Left cardiac atrium (tissue), 4 donors: Measurements from ENCODE around the gene GPC3. TPM values are rescaled to one million over a fixed set of nuclear protein-coding genes. Genes with fewer than 3 reads are reported as not detected.

ENCODE experiments used
- ATAC-seq, 2 donors: fragments of 200-7000 bp; cut with Tn5 transposase; one replicate each; pipeline ENCODE4 v1.9.1; 2020; ENCODE audit warnings: mild to moderate bottlenecking in 2 of 2, moderate library complexity in 2 of 2
- DNase-seq: peaks from one replicate; pipeline ENCODE4 v3.0.0-alpha.2; 2020
- intact Hi-C, 2 donors: fragments of 100-400 bp; cut with DNase I; formaldehyde crosslinking; loops; one replicate each; pipeline versions ENCODE4 v1.14.1 to v1.15.1; 2022 to 2023
- total RNA-seq, 2 donors: library from RNA; stranded (reverse); fragmentation: NEBNext Ultra II Directional; extraction: Animal tissue kit (Norgen Biotek cat#: 25700); gene quantifications; one replicate each; pipeline ENCODE4 v1.2.1, GENCODE V29; 2021
- donor health status: DM: no; HTN: yes; CAD: no.
- donor health status: DM: no; HTN: yes; CAD: no; lungs with severe emphysema.
- donor health status: DM: yes; HTN: yes; CAD: no.
- donor health status: Dilated cardiomyopathy.

GPC3 gene
- total RNA-seq, 2 donors from 2014 or later = 8.3 to 15.0 TPM

- intact Hi-C loops = no loop called here
- DNase-seq (no peak), ATAC-seq (no peak)
These were observed 377.7 kb downstream of the GPC3 start for GRCh38 chrX:133607419-133608348.

GRCh38 chrX:133606990-133607389 lies 378.4 kb downstream of the GPC3 start:
- intact Hi-C loops = no loop called here
- no peak for DNase-seq
- ATAC-seq = no peak

GRCh38 chrX:133604801-133605200 lies 380.6 kb downstream of the GPC3 start:
- intact Hi-C loops = no loop called here
- ATAC-seq (no peak), DNase-seq (no peak)

GRCh38 chrX:133602881-133603280 lies 382.5 kb downstream of the GPC3 start:
- DNase-seq (no peak), ATAC-seq (no peak)
- intact Hi-C loops = no loop called here

GRCh38 chrX:133601116-133601515 lies 384.3 kb downstream of the GPC3 start:
- ATAC-seq = no peak
- no peak for DNase-seq
- intact Hi-C loops = no loop called here

- intact Hi-C loops = no loop called here
- DNase-seq (no peak), ATAC-seq (no peak)
These were observed 384.9 kb downstream of the GPC3 start for GRCh38 chrX:133600536-133600935.

GRCh38 chrX:133598601-133599335 lies 386.6 kb downstream of the GPC3 start:
- DNase-seq (no peak), ATAC-seq (no peak)
- intact Hi-C loops = no loop called here

GRCh38 chrX:133594156-133594555 lies 391.2 kb downstream of the GPC3 start:
- intact Hi-C loops = no loop called here
- DNase-seq = no peak
- no peak for ATAC-seq

GRCh38 chrX:133593531-133593930 lies 391.9 kb downstream of the GPC3 start:
- intact Hi-C loops = no loop called here
- DNase-seq = no peak
- no peak for ATAC-seq

- intact Hi-C loops = no loop called here
- ATAC-seq (no peak), DNase-seq (no peak)
These were observed 394.5 kb downstream of the GPC3 start for GRCh38 chrX:133590703-133591505.

GRCh38 chrX:133588827-133589226 lies 396.6 kb downstream of the GPC3 start:
- no peak for ATAC-seq
- no peak for DNase-seq
- intact Hi-C loops = no loop called here

GRCh38 chrX:133587818-133588217 lies 397.6 kb downstream of the GPC3 start:
- ATAC-seq (no peak), DNase-seq (no peak)
- intact Hi-C loops = no loop called here

- DNase-seq (no peak), ATAC-seq (no peak)
- intact Hi-C loops = no loop called here
These were observed 398.3 kb downstream of the GPC3 start for GRCh38 chrX:133587071-133587470.

GRCh38 chrX:133586443-133586842 lies 399.0 kb downstream of the GPC3 start:
- ATAC-seq = no peak
- intact Hi-C loops = no loop called here
- no peak for DNase-seq

GRCh38 chrX:133583825-133584224 lies 401.6 kb downstream of the GPC3 start:
- ATAC-seq (no peak), DNase-seq (no peak)
- intact Hi-C loops = no loop called here

GRCh38 chrX:133580625-133581024 lies 404.8 kb downstream of the GPC3 start:
- ATAC-seq (peak in 1 of 2 donors; percentile 41), DNase-seq (no peak)
- intact Hi-C loops = no loop called here

GRCh38 chrX:133579631-133580030 lies 405.8 kb downstream of the GPC3 start:
- DNase-seq = no peak
- intact Hi-C loops = no loop called here
- ATAC-seq = no peak

- intact Hi-C loops = no loop called here
- no peak for ATAC-seq
- DNase-seq = no peak
These were observed 408.5 kb downstream of the GPC3 start for GRCh38 chrX:133576876-133577275.

- DNase-seq (no peak), ATAC-seq (no peak)
- intact Hi-C loops = no loop called here
These were observed 409.8 kb downstream of the GPC3 start for GRCh38 chrX:133575501-133576136.
